ENCODE results near the gene GPR161.
"Not testable (repeated sequence)": the region's sequence is repeated elsewhere in the genome, so short reads cannot be mapped to it uniquely, and the experiment has no call there.

GPR161 gene

GRCh38 chr1:168136709-168137514 lies at the start of gene GPR161:
TSS of gene GPR161 (minus strand) at chr1:168136930. CDS start at chr1:168104850, 32,080 bp downstream.
- DNase-seq (ENCODE audit: low read depth), result no peak

- not testable (repeated sequence) for DNase-seq (ENCODE audit: low read depth)
These were observed 44.5 kb upstream of the GPR161 start for GRCh38 chr1:168181063-168181720.

GRCh38 chr1:168180148-168180524 lies 43.4 kb upstream of the GPR161 start:
- no peak for DNase-seq (ENCODE audit: low read depth)

GRCh38 chr1:168179438-168180147 lies 42.9 kb upstream of the GPR161 start:
- DNase-seq (ENCODE audit: low read depth), result no peak

GRCh38 chr1:168178638-168179437 lies 42.1 kb upstream of the GPR161 start, which contains the start of gene TIPRL:
TSS of gene TIPRL (plus strand) at chr1:168178962. CDS start at chr1:168179078, 116 bp downstream.
- peak; percentile 87 for DNase-seq (ENCODE audit: low read depth)

- DNase-seq (ENCODE audit: low read depth), result no peak
These were observed 41.5 kb upstream of the GPR161 start for GRCh38 chr1:168178227-168178637.

GRCh38 chr1:168172250-168172915 lies 35.7 kb upstream of the GPR161 start:
- DNase-seq (ENCODE audit: low read depth), result no peak

- no peak for DNase-seq (ENCODE audit: low read depth)
These were observed 34.1 kb upstream of the GPR161 start for GRCh38 chr1:168170564-168171508.

- DNase-seq (ENCODE audit: low read depth), result no peak
These were observed 31.1 kb upstream of the GPR161 start for GRCh38 chr1:168167806-168168205.

GRCh38 chr1:168164771-168165170 lies 28.0 kb upstream of the GPR161 start:
- no peak for DNase-seq (ENCODE audit: low read depth)

- no peak for DNase-seq (ENCODE audit: low read depth)
These were observed 26.9 kb upstream of the GPR161 start for GRCh38 chr1:168163670-168164069.

- DNase-seq (ENCODE audit: low read depth), result no peak
These were observed 24.7 kb upstream of the GPR161 start for GRCh38 chr1:168161459-168161858.

GRCh38 chr1:168159979-168160378 lies 23.2 kb upstream of the GPR161 start:
- no peak for DNase-seq (ENCODE audit: low read depth)

- DNase-seq (ENCODE audit: low read depth), result no peak
These were observed 22.5 kb upstream of the GPR161 start for GRCh38 chr1:168159251-168159650.

- no peak for DNase-seq (ENCODE audit: low read depth)
These were observed 20.9 kb upstream of the GPR161 start for GRCh38 chr1:168157638-168158037.

- no peak for DNase-seq (ENCODE audit: low read depth)
These were observed 19.2 kb upstream of the GPR161 start for GRCh38 chr1:168155910-168156309.

- DNase-seq (ENCODE audit: low read depth), result not testable (repeated sequence)
These were observed 18.0 kb upstream of the GPR161 start for GRCh38 chr1:168154707-168155106.

- DNase-seq (ENCODE audit: low read depth), result no peak
These were observed 15.2 kb upstream of the GPR161 start for GRCh38 chr1:168151935-168152334.

- DNase-seq (ENCODE audit: low read depth), result no peak
These were observed 13.6 kb upstream of the GPR161 start for GRCh38 chr1:168150283-168150682.

- no peak for DNase-seq (ENCODE audit: low read depth)
These were observed 12.2 kb upstream of the GPR161 start for GRCh38 chr1:168148916-168149315.
